GM19193 (cell line): Measurements from ENCODE around the gene MBNL2.

Source experiments
- POLR2A ChIP-seq: IDR thresholded peaks from 4 replicates; pipeline ENCODE4 v1.6.1; 2011; ENCODE audit not compliant: insufficient read depth, insufficient read length; ENCODE audit errors: extremely low read depth

The MBNL2 gene

DNA sequence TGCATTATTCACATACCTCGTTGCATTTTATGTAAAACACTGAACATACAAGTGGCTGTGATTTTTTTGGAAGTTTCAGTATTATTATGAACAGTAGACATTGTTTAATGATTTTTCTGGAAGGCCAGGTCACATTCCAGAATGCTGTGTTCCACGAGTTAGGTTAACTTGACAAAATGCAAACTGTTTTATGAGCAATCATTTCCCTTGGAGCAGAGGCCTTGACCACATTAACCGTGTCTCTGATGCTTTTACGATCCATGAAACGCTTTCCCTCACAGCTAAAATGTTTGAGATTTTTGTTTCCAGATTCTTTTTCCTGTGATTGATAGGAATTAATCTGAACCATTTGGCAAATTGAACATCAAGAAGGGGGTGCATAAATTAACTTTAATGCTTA, 57.8 kb downstream of the MBNL2 start:
- no peak for TF ChIP-seq POLR2A

DNA sequence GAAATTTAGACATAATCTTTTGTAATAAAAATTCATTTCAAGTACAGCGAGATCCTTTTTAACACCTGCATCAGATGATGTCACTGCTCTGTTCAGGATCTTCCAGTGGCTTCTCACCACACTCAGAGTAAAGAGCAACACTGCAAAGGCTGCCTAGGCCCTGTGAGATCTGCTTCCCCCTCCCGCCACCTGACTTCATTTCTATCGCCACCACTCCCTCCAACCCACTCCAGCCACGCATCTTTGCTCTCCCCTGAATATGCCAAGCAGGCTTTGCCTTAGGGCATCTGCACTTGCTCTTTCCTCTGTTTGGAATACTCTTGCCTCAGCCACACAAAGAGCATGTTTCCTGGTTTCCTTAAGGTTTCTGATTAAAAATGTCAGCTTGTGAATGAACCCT, 58.3 kb downstream of the MBNL2 start:
- no peak for TF ChIP-seq POLR2A

DNA sequence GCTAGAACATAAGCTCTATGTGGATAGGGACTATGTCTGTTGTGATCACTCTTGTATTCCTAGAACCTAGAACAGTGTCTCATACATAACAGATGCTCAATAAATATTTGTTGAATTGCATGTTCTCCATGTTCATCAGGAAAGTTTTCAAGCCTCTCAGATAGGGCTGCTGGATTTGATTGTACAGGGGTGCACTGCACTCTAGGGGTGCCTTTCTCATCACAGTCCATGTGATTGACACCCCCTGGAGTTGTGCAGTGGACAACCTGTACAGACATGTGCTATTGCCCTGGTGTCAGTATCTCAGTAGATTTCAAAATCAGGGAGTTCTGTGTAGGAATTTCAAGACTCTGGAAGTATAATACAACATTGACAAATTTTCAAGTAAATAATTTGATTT, 58.9 kb downstream of the MBNL2 start:
- TF ChIP-seq POLR2A = no peak

- no peak for TF ChIP-seq POLR2A
These were observed 60.6 kb downstream of the MBNL2 start for GRCh38 chr13:97282705-97283104.

DNA sequence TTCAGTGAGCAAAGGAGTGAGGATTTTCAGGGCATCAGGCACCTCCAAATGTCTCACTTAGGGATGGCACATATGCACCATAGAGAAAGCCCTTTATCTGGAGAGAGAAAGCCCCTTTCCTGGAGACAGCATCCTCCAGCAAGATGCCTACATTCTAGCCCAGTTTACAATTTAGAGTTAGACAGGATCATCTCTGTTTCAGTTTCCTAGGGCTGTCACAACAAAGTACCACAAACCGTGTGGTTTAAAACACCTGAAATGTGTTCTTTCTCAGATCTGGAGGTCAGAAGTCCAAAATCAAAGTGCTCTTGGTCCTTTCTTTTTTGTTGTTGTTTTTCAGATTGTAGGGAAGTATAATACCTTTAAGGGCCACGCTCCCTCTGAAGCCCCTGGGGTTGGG, 61.8 kb downstream of the MBNL2 start:
- no peak for TF ChIP-seq POLR2A

DNA sequence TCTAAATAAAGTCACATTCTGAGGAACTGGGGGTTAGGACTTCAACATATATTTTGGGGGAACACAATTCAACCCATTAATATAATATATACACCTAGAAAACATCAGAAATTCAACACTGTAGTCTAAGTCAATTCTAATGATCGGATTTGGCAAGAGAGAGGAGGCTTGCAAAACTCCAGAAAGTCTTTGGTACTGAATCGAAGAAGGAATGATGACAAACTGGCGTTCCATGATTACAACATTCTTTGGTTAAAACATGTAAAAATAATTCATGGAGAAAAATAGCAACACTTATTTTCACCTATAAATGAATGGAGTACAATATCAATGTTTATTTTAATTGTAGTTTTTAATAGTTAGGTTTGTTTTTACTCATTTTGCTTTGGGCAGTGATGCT, 62.4 kb downstream of the MBNL2 start:
- TF ChIP-seq POLR2A = no peak

DNA sequence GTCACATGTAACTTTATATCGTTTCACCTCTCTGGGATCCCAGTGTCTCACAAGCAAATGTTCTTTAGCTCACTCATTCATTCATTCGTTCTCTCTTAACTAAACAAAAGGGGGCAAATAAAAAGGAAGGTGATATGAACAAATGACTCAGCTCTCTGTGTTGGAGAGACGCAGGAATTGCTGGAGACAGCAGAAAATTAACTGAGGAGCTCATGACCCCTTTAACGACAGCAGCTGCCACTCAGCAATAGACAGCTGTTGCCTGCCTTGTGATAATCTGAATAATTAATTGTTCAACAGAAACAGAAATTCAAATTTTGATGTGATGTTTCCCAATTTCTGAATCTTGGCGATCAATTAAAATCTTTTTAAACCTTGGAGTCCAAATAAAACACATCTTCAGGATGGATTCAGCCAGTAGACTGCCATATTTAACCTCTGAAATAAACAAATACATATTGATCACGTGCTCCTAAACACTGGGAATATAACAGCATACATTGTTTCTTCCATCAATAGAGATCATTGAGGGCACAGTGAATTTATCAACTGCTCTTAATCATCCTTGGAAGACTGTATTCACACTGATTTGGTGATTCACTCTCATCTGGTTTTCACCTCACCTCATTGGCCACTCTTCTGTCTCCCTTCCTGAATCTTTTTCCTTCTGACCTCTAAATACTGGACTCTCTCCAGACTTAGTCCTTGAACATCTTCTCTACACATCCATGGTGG, 63.3 kb downstream of the MBNL2 start:
- TF ChIP-seq POLR2A = no peak

GRCh38 chr13:97286317-97287046, 64.3 kb downstream of the MBNL2 start:
- TF ChIP-seq POLR2A = no peak

- no peak for TF ChIP-seq POLR2A
These were observed 64.9 kb downstream of the MBNL2 start for GRCh38 chr13:97287047-97287383.

DNA sequence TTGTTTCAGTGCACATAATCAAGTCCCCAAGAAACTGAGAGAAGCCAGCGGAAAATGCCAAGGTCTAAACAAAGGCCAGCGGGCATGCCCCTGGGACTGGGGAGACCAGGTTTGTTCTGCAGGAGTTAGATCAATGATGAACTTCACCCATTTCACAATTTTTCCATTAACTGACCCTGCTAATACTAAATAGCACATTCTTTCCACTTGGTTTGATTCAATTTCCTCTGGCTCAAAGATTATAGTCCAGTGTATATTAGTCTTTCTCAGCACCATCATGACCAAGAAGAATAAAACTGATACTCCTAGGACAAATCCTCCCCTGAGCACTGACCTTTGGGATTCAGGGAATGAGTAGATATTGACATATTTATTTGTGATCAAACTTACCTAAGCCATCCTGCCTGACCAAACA, 66.4 kb downstream of the MBNL2 start:
- no peak for TF ChIP-seq POLR2A

DNA sequence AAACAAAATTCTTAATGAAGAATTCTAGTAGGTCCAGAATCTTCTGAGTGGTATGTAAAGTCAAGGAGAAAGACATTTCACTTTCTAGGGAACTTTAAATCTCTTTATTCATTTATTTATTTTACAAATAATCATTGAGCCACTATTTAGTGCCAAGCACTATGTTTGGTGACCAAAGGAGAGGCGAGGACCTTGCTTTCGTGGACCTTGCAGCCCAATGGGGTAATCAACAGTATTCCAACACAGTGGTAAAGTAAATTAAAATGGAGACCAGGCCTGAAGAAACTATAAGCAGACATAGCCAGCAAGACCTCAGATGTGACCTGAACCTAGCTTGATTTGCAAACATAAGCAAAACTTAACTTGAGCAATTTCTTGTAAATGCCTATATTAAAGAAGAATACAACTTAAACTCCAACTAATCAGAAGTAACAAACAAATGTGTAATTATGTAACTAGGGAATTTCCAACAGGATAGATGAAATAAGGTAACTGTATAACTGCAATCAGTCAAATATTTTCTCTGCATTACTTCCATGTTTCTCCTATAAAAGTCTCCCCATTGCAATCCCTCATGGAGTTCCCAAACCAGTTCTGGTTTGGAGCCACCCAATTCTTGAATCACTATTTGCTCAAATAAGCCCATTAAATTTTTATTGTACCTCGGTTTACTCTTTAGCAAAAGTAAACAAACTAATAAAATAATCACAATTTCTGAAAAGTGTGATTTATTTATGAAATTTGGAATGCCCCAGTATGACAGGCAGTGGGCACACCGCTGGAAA, 67.6 kb downstream of the MBNL2 start:
- no peak for TF ChIP-seq POLR2A

- no peak for TF ChIP-seq POLR2A
These were observed 73.4 kb downstream of the MBNL2 start for GRCh38 chr13:97295283-97296182.

DNA sequence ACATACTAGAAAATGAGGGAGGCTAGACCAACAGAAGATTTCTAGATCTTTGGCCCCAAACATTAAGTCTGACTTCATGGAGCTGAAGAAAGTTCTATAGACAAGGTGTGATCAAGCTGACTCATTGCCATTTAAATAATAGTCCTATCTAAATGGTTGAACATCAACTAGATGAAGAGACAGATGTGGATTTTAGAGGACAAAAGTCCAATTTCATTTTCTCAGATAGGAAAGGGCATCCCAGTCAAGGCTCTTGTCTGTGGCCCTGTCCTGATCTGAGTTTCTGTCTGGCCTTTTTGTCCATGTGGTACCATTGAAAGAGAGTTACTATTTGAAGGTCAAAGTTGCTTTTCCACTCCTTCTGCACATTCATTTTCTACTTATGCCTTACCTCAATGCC, 74.6 kb downstream of the MBNL2 start:
- no peak for TF ChIP-seq POLR2A

DNA sequence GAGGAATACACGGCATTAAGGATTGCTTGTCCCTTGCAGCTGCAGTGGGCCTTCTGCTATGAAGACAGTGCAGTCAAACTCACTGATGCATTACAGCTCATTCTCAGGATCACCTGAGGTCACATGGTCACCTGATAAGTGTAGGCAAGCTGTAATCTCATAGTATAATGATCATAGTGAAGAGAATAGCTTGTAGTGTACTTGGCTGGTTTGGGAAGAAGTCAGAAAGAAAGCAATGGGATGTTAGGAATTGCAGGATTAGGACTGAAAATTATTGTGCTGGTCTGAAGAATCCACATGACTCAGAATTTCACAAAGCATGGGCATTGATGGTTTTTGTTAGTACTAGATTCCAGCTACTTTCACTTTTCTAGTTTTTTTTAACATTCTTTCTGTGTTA, 76.7 kb downstream of the MBNL2 start:
- no peak for TF ChIP-seq POLR2A

- no peak for TF ChIP-seq POLR2A
These were observed 78.7 kb downstream of the MBNL2 start for GRCh38 chr13:97300871-97301270.

DNA sequence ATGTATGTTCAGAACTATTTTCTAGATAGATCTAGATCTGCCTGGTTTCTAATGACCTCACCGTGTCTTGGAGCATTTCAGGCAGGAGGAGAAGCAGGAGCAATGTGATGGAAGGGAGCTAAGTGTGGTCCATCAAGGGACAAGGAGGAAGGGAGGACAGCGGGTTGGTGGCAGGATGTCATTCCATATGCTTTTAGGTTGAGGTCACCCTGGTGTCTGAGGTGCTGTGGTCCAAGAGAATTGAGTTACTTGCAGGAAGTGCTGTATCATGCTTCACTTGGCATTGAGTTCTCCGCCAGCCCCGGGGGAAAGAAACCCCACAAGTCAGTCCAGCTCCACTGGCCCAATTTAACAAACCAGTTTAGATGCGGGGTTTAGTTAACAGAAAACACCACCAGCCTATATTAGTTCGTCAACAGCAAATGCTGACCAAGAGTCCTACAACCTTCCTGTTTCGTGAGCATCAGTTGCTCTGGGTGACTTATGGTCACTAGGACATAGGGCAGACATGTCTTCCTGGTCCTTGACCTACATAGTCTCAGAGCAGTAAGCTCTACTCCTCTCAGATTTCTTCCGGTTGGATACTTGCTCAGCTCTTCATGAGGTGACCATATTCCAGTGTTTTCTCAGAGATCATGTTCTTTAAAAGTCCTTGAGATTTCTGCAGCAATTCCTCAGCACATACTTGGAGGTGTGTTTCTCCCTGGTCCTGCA, 79.4 kb downstream of the MBNL2 start:
- TF ChIP-seq POLR2A = no peak
